Renal pelvis (tissue), 12 donors: ENCODE data around the gene DSG3. TPM values are rescaled to one million over a fixed set of nuclear protein-coding genes. Genes with fewer than 3 reads are reported as not detected.

Experiments
- DNase-seq: peaks from one replicate; pipeline ENCODE4 v3.0.0-alpha.2; 2013
- long read RNA-seq, 16 experiments: transcript quantifications; one replicate each; lab custom pipeline, GENCODE V29; 2026
- polyA plus RNA-seq, 3 donors: library from polyadenylated mRNA; unstranded; fragments of 120-200 nt; gene quantifications; one replicate each; pipeline ENCODE4 v1.2.1, GENCODE V29; 2013; ENCODE audit not compliant: insufficient read length in 3 of 3

The DSG3 gene, protein sequence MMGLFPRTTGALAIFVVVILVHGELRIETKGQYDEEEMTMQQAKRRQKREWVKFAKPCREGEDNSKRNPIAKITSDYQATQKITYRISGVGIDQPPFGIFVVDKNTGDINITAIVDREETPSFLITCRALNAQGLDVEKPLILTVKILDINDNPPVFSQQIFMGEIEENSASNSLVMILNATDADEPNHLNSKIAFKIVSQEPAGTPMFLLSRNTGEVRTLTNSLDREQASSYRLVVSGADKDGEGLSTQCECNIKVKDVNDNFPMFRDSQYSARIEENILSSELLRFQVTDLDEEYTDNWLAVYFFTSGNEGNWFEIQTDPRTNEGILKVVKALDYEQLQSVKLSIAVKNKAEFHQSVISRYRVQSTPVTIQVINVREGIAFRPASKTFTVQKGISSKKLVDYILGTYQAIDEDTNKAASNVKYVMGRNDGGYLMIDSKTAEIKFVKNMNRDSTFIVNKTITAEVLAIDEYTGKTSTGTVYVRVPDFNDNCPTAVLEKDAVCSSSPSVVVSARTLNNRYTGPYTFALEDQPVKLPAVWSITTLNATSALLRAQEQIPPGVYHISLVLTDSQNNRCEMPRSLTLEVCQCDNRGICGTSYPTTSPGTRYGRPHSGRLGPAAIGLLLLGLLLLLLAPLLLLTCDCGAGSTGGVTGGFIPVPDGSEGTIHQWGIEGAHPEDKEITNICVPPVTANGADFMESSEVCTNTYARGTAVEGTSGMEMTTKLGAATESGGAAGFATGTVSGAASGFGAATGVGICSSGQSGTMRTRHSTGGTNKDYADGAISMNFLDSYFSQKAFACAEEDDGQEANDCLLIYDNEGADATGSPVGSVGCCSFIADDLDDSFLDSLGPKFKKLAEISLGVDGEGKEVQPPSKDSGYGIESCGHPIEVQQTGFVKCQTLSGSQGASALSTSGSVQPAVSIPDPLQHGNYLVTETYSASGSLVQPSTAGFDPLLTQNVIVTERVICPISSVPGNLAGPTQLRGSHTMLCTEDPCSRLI
- polyA plus RNA-seq = not detected
- long read RNA-seq, donor 1 = 0 reads
- long read RNA-seq, donor 2 = 0 reads
- long read RNA-seq, donor 3 = 0 reads
- long read RNA-seq, donor 4 = 0 reads
- long read RNA-seq, donor 5 = 0 reads
- long read RNA-seq, donor 6 = 0 reads
- long read RNA-seq, donor 7 = 0 reads
- long read RNA-seq, donor 8 = 0 reads
- long read RNA-seq, donor 9 = 0 reads
- long read RNA-seq, donor 10 = 0 reads
- long read RNA-seq, donor 11 = 0 reads
- long read RNA-seq, donor 12 = 0 reads
- long read RNA-seq, donor 13 = 0 reads
- long read RNA-seq, donor 14 = 0 reads
- long read RNA-seq, donor 15 = 0 reads
- long read RNA-seq, donor 16 = 0 reads

DNA sequence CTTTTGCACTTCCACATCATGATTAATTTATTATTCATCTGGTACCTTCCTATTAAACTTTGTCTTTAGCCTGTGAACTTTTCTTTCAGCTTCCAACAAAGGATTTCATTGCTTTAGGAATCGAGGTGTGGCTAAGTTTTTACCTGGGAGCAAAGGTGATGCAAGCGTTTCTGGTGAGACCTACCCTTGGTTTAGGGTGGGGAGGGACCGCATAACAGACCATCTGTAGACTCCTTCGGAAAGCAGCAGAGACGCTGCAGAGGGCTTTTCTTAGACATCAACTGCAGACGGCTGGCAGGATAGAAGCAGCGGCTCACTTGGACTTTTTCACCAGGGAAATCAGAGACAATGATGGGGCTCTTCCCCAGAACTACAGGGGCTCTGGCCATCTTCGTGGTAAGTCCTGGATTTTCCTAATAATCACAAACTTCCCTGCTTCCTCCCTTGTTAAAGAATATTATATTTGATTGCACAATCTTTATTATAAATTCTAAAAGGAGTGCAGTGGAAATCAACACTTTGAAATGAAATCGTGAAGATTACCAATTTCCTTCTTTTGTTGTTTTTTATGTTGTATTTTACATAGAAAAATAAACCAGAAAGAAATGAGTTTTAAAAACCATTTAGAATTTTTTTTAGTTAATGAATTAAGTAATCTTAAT, at the start of gene DSG3:
DSG3 (plus strand) TSS at position 212 of the 662 bp plus-strand sequence; CDS start at position 349, 137 bp downstream.
- DNase-seq = no peak

- DNase-seq = no peak
Observed at GRCh38 chr18:31398191-31398590, 49.4 kb upstream of the DSG3 start.

DNA sequence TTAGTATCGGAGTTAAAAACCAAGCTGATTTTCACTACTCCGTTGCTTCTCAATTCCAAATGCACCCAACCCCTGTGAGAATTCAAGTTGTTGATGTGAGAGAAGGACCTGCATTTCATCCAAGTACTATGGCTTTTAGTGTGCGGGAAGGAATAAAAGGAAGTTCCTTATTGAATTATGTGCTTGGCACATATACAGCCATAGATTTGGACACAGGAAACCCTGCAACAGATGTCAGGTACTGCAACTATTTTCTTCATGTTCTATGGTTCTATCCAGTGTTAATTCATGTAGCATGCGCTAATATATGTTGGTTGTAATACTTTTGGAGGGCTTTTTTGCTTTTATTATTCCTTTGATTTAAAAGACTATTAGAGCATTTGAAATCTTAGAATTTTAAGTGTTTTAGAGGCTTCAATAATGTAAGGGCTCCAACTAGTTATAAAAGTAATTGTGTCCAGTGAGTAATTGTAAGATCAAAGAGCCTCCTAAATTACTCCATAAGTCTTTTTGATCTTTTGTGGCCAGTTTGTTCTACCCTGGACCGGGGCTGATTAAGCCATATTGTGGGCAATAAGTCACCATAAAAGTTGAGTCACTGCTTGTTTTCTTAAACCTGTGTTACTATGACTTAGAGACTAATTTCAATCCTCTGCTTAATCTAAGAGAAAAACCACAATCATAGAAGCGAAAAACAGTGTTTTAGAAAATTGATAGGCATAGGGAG, 48.1 kb upstream of the DSG3 start:
- DNase-seq = no peak

GRCh38 chr18:31401156-31402025, 46.1 kb upstream of the DSG3 start:
- DNase-seq = no peak

- no peak for DNase-seq
Observed at GRCh38 chr18:31402026-31402373, 45.5 kb upstream of the DSG3 start.

DNA sequence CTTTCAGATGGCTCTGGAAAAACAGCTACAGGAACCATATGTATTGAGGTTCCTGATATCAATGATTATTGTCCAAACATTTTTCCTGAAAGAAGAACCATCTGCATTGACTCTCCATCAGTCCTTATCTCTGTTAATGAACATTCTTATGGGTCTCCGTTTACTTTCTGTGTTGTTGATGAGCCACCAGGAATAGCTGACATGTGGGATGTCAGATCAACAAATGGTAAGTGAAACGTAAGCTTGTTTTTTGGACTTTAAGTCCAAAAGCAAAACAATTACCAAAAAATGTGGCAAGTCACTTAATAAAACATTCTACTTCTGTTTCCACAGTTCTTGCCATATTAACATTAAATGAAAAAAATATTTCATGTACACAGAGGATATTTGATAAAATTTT, 44.1 kb upstream of the DSG3 start:
- DNase-seq = no peak

- no peak for DNase-seq
Observed at GRCh38 chr18:31407649-31408048, 39.9 kb upstream of the DSG3 start.

GRCh38 chr18:31409276-31409675, 38.3 kb upstream of the DSG3 start:
- no peak for DNase-seq

GRCh38 chr18:31410716-31411483, 36.6 kb upstream of the DSG3 start:
- no peak for DNase-seq

GRCh38 chr18:31413137-31413536, 34.4 kb upstream of the DSG3 start:
- DNase-seq = no peak

DNA sequence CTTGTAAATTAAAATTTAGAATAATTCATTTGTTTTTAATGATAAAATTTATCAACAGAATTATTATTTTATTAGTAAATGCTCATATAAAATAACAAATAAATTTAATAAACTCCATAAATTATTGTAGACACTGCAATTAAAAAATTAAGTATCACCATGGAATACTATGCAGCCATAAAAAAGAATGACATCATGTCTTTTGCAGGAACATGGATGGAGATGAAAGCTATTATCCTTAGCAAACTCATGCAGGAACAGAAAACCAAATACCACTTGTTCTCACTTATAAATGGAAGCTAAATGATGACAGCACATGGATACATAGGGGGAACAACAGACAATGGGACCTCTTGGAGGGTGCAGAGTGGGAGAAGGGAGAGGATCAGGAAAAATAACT, 29.7 kb upstream of the DSG3 start:
- DNase-seq = no peak

DNA sequence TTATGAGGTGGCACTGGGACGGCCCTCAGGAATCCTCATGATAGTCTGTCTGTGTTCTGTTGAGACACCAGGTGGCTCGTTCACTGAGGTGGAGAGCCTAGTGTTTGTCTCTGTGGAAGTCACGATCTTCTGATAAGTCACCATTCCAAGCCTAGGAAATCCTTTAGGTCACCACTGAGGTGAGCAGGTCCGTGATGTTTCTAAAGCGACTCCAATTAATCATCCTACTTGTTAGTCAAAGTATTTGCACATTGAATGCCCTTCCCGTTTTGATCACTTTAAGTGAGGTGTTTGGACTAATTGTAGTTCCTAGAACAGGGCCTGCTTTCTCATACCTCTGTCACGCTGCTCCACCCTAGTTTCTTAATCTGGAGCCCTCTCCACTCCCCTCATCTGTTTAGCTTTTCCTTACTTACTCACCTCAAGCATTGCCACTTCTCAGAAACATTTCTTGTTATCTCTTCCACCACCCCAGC, 28.0 kb upstream of the DSG3 start:
- DNase-seq = no peak

DNA sequence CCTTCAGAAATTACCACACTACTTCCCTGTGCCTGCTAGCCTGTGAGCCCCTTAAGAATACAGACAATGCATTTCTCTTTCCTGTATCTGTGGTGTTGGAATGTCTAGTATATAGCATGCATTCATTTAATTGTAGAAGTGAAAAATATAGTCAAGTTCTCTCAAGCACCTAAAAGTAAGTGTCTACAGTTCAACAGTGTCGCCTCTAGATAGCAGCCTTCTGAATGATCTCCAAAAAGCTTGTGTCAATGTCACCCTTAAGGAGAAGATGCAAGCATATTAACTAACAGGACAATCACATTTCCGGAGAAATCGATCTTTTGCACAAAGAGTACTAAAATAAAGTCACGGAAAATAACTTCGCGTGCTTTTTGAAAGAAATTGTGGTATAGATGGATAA, 27.5 kb upstream of the DSG3 start:
- DNase-seq = no peak

- DNase-seq = no peak
Observed at GRCh38 chr18:31420524-31420923, 27.0 kb upstream of the DSG3 start.

- no peak for DNase-seq
Observed at GRCh38 chr18:31424383-31424988, 23.1 kb upstream of the DSG3 start.

DNA sequence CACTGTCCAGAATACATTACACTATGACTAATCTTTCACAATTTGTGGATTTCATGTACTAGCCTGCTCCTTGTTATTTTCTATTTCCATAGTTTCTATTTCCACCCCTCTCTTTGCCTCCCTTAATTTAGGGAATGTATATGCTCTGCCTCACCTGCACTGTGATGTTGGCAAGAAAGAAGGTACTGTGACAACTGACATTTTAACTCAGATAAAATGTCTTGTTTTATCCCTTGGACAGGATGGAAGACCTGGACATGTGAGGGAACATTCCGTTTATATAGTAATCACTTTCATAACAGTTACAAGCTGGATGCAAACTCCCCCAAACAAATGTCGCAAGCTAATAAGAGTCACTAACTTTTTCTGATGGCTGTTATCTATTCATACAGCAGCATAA, 21.5 kb upstream of the DSG3 start:
- DNase-seq = no peak

- no peak for DNase-seq
Observed at GRCh38 chr18:31426871-31427406, 20.6 kb upstream of the DSG3 start.

DNA sequence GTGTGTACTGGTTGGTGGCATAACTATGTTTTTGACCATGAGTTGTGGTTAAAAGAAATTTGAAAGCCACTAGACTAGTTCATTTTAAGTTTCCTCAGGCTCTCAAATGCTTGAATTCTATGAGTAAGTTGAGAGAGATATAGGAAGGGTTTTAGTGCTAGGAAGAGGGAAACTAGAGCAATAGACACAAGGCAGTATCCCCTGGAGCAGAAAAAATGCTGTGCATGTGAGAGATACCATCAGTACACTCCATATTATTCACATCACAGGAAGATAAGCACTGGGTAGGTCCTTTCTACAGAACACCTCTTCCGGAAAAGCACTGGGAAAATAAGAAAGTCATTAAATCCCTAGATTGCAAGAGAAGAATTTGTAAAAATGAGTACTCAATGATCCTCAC, 19.3 kb upstream of the DSG3 start:
- DNase-seq = no peak
